Stimulated activated CD4-positive, alpha-beta T cell treated with anti-CD3 and anti-CD28 coated beads, Interleukin-4, amount 100 ng/mL, for 24 hours (primary cell): ENCODE measurements around the gene TTC12.
A peak's percentile ranks its signal among the peaks of the same experiment; 100 is the strongest.
"Not testable (repeated sequence)": the region's sequence is repeated elsewhere in the genome, so short reads cannot be mapped to it uniquely, and the experiment has no call there.

Experiments
- DNase-seq: peaks from one replicate; pipeline ENCODE4 v3.0.0-alpha.2; 2020

TTC12 gene

DNA sequence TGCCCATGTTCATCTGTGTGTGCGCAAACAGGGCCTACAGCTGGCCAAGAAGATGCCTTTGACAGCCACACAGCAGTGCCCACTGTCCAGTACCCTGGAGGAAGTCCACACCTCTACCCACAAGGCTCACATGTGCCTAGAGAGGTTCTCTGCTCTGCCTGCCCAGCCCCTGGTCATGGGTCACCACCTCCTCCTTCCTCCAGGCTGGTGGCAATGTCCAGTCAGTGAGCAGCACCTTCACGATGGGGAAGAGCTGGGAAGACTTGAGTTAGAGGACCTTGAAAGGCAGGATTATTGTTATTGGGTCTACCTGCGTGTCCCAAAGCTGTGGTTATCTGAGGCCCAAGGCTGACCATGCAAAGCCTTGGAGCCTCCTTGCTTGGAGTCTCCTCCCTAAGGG lies 28.4 kb upstream of the TTC12 start:
- DNase-seq, result no peak

DNA sequence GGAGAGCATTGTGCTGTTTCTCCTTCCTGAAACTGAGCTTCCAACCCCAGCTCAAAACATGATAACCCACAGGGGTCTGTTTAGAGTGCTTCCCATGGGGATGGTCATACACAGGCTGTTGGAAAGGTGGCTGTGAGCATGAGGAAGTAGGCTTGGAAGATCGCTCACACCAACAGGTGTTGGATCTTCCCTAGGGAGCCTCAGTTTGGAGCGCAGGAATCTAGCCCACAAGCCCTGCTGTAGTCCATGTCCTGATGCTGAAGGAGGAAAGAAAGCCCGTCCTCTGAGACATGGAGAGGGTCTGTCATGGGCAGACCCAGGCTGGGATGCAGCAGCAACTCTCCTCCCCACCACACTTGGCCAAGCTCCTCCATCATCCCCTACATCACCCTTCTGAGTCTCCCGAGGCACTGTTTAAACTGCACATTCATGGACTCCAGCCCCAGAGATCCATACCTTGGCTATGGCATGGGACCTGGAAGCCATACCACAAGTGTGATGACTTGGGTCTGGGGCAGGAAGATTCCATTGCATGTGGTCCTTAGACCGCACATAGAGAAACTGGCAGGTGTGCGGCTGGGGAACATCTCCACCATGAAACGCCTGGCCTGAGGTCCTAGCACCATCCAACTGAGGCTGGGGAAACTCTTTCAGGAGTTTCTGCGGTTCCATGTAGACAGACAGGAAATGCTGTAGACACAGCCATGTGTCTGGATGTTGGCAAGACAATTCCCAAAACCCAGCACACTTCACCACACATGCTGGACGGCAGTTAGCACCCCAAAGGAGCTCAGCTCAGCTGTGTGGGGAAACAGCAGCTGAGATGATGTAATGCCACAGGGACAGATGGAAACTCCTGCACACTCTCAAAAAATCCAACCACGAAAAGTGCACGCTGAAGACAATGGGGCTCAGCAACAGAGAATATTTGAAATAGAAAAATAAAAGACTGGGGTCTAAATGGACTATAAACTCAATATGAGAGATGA lies 27.6 kb upstream of the TTC12 start:
- DNase-seq, result no peak

DNA sequence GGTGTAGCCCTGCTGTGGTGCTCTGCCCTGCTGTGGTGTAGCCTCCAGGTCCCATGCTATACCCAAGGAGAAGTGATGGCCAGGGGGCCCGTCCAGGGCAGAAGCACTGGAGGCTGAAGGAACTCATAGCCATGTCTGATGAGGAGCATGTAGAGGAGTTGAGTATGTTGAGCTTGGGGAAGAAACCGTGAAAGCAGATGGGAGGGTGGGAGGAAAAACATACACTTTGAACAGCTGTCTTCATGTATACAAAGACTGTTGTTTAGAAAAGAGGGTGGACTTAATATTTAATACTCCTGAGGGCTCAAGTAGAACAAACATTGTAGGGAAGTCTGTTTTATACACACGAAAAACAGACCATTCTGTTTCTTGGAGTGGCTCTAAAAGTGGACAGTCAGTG lies 26.6 kb upstream of the TTC12 start:
- DNase-seq, result no peak

DNA sequence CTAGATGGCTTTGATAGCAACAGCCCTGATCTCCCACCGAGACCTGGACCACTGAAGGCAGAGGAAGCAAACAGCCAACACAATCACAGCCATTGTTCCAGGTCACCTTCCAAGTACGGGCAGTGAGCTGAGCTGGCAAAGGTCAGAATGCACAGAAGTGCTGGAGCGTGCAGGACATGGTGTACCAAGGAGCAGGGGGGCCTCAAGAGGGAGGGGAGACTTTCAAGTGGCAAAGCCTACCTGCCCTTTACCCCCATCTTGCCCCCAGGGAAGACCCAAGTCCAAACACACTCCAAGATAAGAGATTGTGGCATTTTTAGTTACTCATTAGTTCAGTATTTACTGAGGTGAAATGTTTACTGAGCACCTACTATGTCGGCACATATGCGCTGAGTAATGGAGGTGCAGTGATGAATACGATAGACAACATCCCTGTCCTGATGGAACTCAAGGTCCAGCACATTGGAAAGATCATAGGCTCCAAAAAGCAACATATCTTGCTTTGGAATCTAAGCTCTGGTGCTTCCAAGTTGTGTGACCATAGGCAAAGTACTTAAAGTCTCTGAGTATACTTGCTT lies 26.0 kb upstream of the TTC12 start:
- no peak for DNase-seq

DNA sequence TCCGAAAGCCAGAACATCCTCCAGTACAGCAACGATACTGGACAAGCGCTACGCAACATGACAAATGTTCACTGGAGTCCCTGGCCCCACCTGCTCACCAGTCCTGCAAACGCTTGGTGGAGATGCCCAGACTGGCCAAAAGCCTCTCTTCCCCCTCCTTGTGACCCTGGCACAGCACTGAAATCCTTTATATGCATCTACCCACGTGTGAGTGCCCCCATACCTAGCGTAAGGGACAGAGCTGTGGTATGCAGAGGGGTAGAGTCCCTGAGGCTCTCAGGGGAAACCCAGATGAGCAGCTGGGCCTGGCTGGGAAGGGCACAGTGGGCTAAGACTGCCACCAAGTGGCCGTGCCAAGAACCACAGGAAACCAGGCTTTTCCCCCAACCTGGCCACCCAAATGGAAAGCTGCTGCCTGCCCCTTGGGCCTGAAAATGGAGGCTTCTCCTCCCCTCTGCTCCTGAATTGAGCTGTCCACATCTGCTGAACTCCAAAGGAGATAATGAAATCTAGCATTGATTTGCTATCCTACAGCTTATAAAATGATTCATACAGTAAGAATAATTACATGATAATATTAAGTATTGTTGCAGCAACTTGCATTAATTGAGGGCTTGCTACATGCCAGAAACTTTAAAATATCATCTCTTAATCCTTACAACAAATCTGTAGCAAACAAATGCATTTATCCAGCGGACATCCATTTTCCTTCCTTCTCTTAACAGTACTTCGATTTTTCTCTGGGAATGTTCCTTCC lies 24.8 kb upstream of the TTC12 start:
- peak; percentile 66 for DNase-seq

DNA sequence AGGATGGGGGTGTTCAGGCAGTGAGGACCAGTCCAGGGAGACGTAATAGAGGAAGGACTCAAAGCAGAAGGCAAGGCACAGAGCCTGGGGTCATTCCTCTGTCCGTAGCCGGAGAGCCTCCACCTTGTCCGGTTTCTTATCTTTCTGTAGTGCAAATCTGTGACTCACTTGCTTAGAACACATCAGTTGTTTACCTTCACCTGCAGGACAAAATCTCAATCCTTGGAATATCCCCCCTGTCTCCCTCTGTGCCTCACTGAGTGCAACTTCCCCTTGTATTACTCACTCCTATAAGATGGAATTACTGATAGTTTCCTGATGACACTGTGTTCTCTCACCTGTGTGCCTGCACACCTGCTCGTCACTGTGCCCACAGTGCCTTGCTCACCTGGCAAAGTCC lies 20.4 kb upstream of the TTC12 start:
- no peak for DNase-seq

DNA sequence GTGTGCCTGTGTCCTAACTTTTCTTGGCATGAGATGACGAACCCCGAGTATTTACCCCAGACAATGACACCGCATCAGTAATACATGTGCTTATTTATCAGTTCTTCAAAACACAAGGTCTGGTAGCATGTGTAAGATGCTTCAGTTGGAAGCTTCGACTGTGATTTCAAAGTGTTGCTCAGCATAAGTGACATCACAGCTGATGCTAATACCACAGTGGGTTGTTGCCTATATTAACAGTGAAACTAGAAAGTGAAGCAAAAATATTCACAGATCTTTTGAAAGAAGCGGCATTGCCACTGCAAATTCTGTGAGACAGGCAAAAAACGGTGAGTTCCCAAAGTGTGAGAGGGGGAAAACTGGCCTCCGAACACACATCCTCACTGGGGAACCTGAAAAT lies 18.4 kb upstream of the TTC12 start:
- no peak for DNase-seq

DNA sequence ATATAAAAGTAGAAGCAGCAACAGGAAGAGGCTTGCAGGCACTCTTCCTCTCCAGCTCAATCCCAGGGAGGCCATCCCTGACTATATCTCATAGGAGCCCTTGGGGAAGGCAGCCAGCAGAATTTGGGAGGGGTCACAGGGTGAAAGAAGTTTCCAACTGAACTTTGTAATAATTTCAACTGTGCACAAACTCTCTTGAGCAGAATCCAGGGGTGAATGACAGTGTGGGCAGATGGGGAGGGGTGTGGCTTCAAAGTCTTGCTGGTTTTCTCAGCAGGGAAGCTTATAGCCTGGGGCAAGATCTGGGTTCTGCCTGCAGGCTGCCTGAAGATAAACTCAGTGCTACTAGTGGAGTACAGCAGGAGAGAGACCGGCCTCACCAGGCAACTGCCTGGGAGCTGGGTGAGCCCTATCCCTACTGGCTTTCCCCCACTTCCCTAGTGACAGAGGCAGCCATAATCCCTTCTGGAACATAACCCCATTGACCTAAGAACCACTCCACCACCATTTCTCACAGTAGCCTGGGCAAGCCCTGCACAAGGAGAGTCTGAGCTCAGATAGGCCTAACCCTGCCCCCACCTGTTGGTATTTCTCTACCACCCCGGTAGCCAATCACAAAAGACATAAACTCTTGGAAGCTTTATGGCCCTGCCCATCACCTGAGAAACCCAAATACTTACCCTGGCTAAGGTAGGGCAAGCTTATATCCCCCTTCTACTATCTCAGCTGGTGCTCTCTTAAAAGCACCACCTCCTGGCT lies 17.8 kb upstream of the TTC12 start:
- no peak for DNase-seq

DNA sequence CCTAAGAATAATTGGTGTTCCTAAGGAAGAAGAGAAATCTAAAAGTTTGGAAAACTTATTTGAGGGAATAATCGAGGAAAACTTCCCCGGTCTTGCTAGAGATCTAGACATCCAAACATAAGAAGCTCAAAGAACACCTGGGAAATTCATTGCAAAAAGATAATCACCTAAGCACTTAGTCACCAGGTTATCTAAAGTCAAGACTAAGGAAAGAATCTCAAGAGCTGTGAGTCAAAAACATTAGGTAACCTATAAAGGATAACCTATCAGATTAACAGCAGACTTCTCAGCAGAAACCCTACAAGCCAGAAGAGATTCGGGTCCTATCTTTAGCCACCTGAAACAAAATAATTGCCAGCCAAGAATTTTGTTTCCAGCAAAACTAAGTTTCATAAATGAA lies 15.9 kb upstream of the TTC12 start:
- DNase-seq, result not testable (repeated sequence)

DNA sequence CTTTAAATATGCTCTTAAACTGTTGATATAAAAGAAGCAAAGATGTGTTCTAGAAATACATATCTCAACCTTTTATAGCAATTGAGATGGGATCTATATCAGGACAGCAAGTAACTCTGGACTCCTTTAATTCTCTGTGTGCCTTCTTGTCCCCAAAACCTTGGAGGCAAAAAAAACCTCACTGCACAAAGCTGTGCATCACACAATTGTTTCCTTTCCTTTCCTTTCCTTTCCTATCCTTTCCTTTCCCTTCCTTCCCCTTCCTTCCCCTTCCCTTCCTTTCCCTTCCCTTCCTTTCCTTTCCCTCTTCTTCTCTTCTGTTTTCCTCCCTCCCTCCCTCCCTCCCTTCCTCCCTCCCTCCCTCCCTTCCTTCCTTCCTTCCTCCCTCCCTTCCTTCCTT lies 9.5 kb upstream of the TTC12 start:
- DNase-seq, result no peak

DNA sequence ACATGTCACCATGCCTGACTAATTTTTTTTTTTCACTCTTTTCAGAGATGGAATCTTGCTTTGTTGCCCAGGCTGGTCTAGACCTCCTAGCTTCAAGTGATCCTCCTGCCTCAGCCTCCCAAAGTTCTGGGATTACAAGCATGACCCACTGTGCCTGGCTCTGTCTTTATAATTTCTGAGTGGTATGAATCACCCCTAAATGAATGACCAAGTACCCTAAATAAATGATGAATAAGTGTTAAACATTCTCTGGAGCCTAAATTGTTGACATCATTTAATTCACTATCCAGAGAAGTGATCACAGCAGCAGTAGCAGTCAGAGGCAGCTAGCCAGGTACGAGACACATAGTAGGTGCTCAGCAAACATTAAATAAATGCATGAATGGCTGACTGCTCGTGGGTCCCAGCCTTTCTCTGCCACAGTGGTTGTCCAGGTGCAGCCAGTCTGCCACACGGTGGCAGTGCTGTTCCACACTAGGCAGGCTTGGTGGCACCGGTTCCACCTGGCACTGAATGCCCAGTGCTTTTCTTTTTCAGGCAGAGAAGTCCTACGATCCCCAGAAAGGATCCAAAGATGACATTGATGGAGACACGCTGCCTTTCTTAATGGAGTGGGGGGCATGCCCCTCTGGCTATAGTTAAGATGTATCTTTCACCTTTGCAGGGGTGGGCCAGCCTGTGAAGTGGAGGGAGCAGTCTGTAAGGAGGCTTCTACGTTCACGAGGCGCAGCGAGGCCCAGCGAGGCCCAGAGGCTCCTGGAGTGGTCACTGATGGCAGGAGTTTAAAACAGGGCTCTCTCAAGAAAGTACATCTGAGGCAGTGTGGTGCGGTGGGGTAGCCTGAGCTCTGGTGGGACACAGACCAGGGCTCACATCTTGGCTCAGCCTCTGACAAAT lies 8.7 kb upstream of the TTC12 start:
- DNase-seq, result peak; percentile 73

DNA sequence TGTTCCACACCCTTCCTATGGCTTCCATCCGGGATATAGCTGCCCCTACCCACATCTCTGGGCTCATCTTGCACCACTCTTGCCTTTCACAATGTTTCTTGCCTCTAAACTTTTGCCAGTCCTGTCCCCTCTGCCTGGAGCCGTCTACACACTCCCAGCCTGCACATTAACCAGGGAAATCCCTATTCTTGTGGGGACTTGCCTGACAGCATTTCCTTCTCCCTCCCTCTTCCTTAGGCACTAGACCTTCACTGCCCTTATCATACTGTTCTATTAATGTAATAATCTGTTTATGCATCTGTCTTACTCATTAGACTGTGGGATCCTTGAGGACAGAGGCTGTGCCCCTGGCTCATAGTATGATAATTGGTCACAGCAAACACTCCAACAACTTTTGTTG lies 5.8 kb upstream of the TTC12 start:
- no peak for DNase-seq

DNA sequence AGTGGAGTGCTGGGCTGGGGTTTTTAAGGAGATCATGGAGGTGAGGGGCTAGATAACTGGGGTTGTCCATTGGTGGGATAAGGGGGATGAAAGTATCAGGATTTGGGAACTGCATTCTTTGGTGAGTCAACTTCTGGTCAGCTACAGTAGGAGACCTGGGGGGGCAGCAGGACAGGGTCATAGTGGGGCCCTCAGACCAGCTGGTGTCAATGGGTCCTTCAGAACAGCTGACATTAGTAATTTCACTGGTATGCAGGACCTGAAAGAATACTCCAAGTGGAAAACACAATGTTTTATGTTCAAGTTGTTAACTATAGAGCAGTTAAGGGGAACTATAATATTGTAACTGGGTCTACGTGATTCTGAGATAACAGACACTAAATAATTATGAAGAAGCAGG lies 2.8 kb upstream of the TTC12 start:
- no peak for DNase-seq

DNA sequence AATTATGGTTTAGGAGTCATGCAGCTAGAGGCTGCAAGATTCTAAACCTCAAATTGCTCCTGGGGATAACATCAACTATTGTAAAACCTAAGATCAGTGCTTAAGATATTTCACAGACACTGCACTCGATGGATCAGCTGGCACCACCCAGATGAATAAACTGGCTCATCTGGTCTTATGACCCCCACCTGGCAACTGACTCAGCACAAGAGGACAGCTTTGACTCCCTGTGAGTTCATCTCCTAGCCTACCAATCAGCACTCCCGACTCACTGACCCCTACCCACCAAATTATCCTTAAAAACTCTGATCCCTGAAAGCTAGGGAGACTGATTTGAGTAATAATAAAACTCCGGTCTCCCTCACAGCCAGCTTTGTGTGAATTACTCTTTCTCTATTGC lies 782 bp upstream of the TTC12 start:
- no peak for DNase-seq

DNA sequence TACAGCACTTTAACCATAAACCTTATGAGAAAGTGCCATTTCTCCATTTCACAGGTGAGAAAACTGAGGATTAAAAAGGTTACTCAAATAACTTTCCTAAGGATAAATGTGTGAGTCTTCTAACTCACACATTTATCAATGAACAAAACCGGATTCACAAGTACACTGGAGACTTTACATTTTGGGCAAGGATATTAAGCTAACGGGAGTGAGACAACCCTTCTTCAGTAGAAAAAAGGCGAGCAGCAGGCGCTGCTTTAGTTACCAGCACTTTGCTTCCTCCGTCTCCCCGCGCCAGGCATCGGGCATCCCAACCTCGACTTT lies 356 bp upstream of the TTC12 start:
- DNase-seq, result no peak

DNA sequence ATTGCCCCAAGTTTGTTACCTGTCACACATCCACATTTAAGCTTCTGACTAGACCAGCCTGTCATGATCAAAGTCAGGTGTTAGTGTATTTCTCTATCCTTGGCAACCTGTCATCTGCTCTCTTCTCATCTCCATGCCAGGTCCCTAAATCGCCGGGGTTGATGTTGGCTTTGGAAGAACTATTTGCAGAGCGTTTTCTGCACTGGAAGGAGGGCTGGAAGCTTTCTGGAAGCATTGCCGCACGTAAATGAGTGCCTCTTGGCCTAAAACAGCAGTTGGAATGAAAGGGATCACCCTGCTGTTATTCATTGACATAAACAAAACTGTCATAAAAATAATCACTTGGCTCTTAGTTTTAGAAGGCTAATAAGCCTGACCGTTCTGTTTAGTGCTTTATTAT lies 1.4 kb downstream of the TTC12 start:
- no peak for DNase-seq

DNA sequence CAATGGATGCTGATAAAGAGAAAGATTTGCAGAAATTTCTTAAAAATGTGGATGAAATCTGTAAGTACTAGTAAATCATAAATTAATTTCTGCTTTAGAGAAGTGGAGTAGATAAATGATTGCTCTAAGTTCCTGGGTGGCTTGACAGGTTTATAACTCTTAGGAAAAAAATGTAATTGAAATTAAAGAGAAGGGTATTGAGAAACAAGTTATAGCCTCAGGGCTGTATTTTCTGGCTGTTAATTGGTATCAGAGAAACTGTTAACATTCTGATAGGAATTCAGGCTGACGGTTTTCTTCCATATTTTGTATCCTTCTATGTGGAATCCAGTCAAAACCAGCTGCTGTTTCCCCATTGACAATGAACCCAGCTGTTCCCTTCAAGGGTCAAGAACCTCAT lies 1.9 kb downstream of the TTC12 start:
- no peak for DNase-seq

DNA sequence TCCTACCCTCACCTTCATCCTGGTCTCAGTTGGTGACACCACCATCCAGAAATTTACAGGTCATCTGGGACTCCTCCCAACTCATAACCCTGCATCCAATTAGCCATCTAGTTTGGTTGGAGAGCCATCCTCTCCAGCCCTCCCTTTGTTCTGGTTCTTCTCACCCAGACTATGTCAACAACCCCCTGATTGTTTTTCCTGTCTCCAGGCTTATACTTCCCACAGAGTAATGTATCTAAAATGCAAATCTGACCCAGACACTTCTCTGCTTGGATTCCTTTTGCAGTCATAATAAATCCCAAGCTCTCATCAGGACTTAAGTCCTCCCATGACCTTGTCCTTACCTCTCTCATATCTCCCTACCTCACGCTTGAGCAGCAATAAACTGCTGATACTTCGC lies 3.0 kb downstream of the TTC12 start:
- DNase-seq, result no peak

DNA sequence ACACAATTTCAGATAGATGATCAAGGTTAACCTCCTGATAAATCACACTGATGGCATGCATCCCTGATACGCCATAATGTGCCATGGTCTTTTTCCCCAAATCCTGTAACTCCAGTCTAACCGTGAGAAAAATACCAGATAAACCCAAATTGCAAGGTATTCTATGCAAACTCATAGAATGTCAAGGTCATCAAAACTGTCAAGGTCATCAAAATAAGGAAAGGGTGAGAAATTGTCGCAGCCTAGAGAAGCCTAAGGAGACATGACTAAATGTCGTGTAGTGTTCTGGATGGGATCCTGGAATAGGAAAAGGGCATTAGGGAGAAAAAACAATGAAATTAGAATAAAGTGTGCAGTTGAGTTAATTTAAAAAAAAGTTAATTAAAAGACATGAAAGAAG lies 4.7 kb downstream of the TTC12 start:
- DNase-seq, result no peak

DNA sequence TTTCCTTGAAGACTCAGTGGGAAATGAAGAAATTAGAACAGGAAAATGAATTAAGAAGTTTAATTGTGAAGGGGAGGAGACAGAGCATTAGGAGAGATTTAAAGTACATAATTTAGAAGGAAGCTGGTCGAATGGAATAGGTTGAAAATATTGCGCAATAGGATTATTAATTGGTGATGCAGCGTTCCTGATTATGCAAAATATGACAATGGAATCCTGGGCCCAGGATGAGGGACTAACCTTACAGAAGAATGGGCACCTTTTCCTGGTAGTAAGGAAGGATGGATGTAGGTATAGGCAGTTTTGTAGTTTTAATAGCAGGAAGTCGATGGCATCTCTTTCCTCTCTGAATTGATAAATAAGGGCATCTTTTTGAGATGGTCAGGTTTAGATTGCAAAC lies 7.8 kb downstream of the TTC12 start:
- no peak for DNase-seq

DNA sequence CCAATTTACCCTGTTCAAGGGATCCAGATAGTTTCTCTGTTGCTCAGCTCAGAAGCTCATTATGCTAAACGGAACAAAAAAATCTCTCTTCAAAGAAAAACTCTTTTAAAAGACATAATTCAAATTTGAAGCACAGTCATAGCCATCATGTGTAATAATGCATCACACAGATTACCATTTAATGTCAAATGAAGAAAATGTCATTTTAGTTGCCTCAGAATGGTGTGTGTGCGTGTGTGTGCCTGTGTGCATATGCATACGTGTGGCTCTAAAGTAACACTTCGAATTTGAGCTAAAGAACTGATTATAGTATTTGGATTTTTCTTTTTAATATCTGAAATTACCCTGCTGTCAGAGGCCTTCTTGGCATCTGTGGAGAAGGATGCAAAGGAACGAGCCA lies 9.9 kb downstream of the TTC12 start:
- no peak for DNase-seq

DNA sequence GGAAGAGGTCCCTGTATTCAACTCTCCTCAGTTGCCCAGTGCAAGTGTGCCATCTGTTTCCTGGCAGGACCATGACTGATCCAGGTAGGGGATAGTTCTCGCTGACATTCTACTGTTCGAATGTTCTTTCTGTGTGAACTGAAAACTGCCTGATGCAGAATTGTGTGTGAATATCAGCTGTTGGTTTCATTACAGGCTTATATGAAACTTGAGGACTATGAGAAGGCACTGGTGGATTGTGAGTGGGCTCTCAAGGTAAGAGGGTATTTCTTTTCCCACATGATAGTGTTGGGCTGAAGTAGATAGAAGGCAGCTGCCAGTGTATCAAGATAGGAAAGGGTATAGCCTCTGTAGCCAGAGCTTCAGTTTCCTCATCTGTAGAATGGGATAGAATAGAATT lies 15.3 kb downstream of the TTC12 start:
- no peak for DNase-seq
